OCI-LY7 (cell line): ENCODE data around the gene CCDC33. TPM values are rescaled to one million over a fixed set of nuclear protein-coding genes. Genes with fewer than 3 reads are reported as not detected.

Experiments
- BruUV-seq: library from RNA; stranded (reverse); fragments of 400-500 nt; replicated peaks from 2 replicates; lab custom pipeline; 2021; lab: Mats Ljungman, UMichigan
- CTCF ChIA-PET: fragments of 300-600 bp; sonication (Branson Sonifier 250); formaldehyde crosslinking; loops from one replicate; lab custom pipeline; 2022; ENCODE audit warnings: antibody characterized with exemption; ENCODE audit not compliant: unreplicated experiment; lab: Charles Lee
- POLR2A ChIA-PET: fragments of 300-600 bp; sonication (Branson Sonifier 250); formaldehyde crosslinking; loops from one replicate; lab custom pipeline; 2022; ENCODE audit warnings: antibody characterized with exemption; lab: Charles Lee
- DNase-seq: peaks from one replicate; pipeline ENCODE4 v3.0.0-alpha.2; 2015; ENCODE audit warnings: low spot score
- H2AFZ ChIP-seq: fragments of 200-600 bp; sonication (generic), shearing (Covaris generic); 2 replicates; pipeline ENCODE4 v1.6.1; 2014; ENCODE audit warnings: mild to moderate bottlenecking, antibody characterized with exemption, low read length, moderate library complexity
- H3K27ac ChIP-seq: fragments of 200-600 bp; sonication (generic); 2 replicates; pipeline ENCODE4 v1.5.1; 2014; ENCODE audit warnings: mixed run types, low read depth, mild to moderate bottlenecking, moderate library complexity, low read length, inconsistent platforms; ENCODE audit not compliant: poor library complexity, severe bottlenecking
- H3K36me3 ChIP-seq: fragments of 200-600 bp; sonication (generic); 2 replicates; pipeline ENCODE4 v1.6.1; 2014; ENCODE audit warnings: mild to moderate bottlenecking, antibody characterized with exemption, low read length, moderate library complexity, mixed read lengths; ENCODE audit not compliant: insufficient read depth
- H3K4me1 ChIP-seq: fragments of 200-600 bp; sonication (generic); 2 replicates; pipeline ENCODE4 v1.5.1; 2014; ENCODE audit warnings: mild to moderate bottlenecking, low read length; ENCODE audit not compliant: insufficient read depth, poor library complexity, severe bottlenecking
- H3K4me2 ChIP-seq: fragments of 200-600 bp; sonication (generic); 2 replicates; pipeline ENCODE4 v1.6.1; 2014; ENCODE audit warnings: mild to moderate bottlenecking, low read length
- H3K4me3 ChIP-seq: fragments of 200-600 bp; sonication (generic); 2 replicates; pipeline ENCODE4 v1.5.1; 2014; ENCODE audit warnings: mild to moderate bottlenecking, low read depth, low read length; ENCODE audit not compliant: poor library complexity, severe bottlenecking
- H3K79me2 ChIP-seq: fragments of 200-600 bp; sonication (generic); 2 replicates; pipeline ENCODE4 v1.6.1; 2016; ENCODE audit warnings: low read depth, mild to moderate bottlenecking, low read length, moderate library complexity, mixed read lengths; ENCODE audit not compliant: insufficient read depth
- H3K9me2 ChIP-seq: fragments of 200-600 bp; sonication (generic); 2 replicates; pipeline ENCODE4 v1.6.1; 2016; ENCODE audit warnings: mild to moderate bottlenecking, low read length, mixed read lengths; ENCODE audit not compliant: insufficient read depth
- H3K9me3 ChIP-seq: fragments of 200-600 bp; sonication (generic); 2 replicates; pipeline ENCODE4 v1.6.1; 2014; ENCODE audit warnings: mild to moderate bottlenecking, mixed run types, low read length, mixed read lengths
- H4K20me1 ChIP-seq: fragments of 200-600 bp; sonication (generic); 2 replicates; pipeline ENCODE4 v1.6.1; 2014; ENCODE audit warnings: mild to moderate bottlenecking, antibody characterized with exemption, low read length, moderate library complexity, mixed read lengths; ENCODE audit not compliant: insufficient read depth
- CTCF ChIP-seq: fragments of 200-600 bp; sonication (generic); conservative IDR thresholded peaks from 2 replicates; pipeline ENCODE4 v1.5.1; 2014; ENCODE audit warnings: mild to moderate bottlenecking, antibody characterized with exemption, low read length, moderate library complexity, mixed read lengths
- EZH2phosphoT487 ChIP-seq: fragments of 200-600 bp; sonication (generic); IDR thresholded peaks from 2 replicates; pipeline ENCODE4 v1.6.1; 2018; ENCODE audit warnings: low read depth, borderline replicate concordance, mild to moderate bottlenecking, mixed run types, antibody characterized with exemption, low read length, moderate library complexity, mixed read lengths
- intact Hi-C: fragments of 100-400 bp; cut with micrococcal nuclease; formaldehyde crosslinking; loops from one replicate; pipeline ENCODE4 v1.10.0; 2022; ENCODE audit not compliant: unreplicated experiment
- total RNA-seq, 2 experiments: library from RNA; depleted of rRNA in 1 of 2; stranded (reverse); fragments of >200 nt in 1 of 2; shearing (Covaris generic) in 1 of 2; gene quantifications; 2 replicates each; pipeline ENCODE4 v1.2.3, GENCODE V29; 2014 to 2022

CCDC33 gene
- total RNA-seq, 2 experiments from 2014 or later, result not detected

GRCh38 chr15:74373731-74374647 is 137.9 kb downstream of the CCDC33 start:
- DNase-seq, result peak; percentile 92
- POLR2A ChIA-PET, result interaction anchor here (0.6 kb wide), 1 partner anchor 397 kb away, joined by 7 read pairs; no protein-coding TSS in a partner anchor

GRCh38 chr15:74374648-74375302 is 138.6 kb downstream of the CCDC33 start:
- no peaks in the 10 kb centered on the region for H3K79me2 ChIP-seq
- DNase-seq, result no peak
- intact Hi-C loops, result loop anchor here (1.0 to 10.0 kb wide), 4 partner anchors 64 to 390 kb away; partner anchors contain the start of gene ARID3B
- no peaks in the 10 kb centered on the region for H3K9me3 ChIP-seq
- no peaks in the 10 kb centered on the region for H3K36me3 ChIP-seq
- no peaks in the 10 kb centered on the region for H3K9me2 ChIP-seq
- H3K4me3 ChIP-seq, result peak overlapping the region; percentile 71
- TF ChIP-seq EZH2phosphoT487 (no peak), CTCF (no peak)
- CTCF ChIA-PET, result interaction anchor here (0.6 to 2.1 kb wide), 3 partner anchors 10 to 249 kb away, joined by 3 to 7 read pairs (median 3); no protein-coding TSS in a partner anchor
- POLR2A ChIA-PET, result no interaction called here
- BruUV-seq, result no TSS peak
- H3K4me2 ChIP-seq, result peak overlapping the region; percentile 83
- peaks cover 17% of the 10 kb centered on the region for H3K4me1 ChIP-seq
- no peaks in the 10 kb centered on the region for H4K20me1 ChIP-seq
- no peak overlapping the region for H3K27ac ChIP-seq
- peak overlapping the region; percentile 78; the same call in 1 of the 2 replicates for H2AFZ ChIP-seq

More at GRCh38 chr15:74373731-74374647, 137.9 kb downstream of the CCDC33 start:
- Histone ChIP-seq H3K9me2 (no peaks in the 10 kb centered on the region), H4K20me1 (no peaks in the 10 kb centered on the region), H3K27ac (peak overlapping the region; percentile 47), H3K79me2 (no peaks in the 10 kb centered on the region), H3K4me1 (peaks cover 15% of the 10 kb centered on the region), H3K9me3 (no peaks in the 10 kb centered on the region), H3K4me2 (peak overlapping the region; percentile 83), H3K36me3 (no peaks in the 10 kb centered on the region), H3K4me3 (peak overlapping the region; percentile 71), H2AFZ (peak overlapping the region; percentile 78)
- TF ChIP-seq EZH2phosphoT487 (no peak), CTCF (peak; percentile 92)
- CTCF ChIA-PET, result interaction anchor here (0.6 to 2.1 kb wide), 4 partner anchors 11 to 250 kb away, joined by 3 to 7 read pairs (median 3); no protein-coding TSS in a partner anchor
- no TSS peak for BruUV-seq
- intact Hi-C loops, result loop anchor here (1.0 to 10.0 kb wide), 5 partner anchors 65 to 391 kb away; partner anchors contain the start of gene ARID3B
